HL-60/S4 (cell line): ENCODE results near the gene RELA.

Experiments
- in situ Hi-C: fragments of 300-500 bp; cut with MboI; formaldehyde crosslinking; loops from 2 replicates; pipeline ENCODE4 v1.14.3; 2022; ENCODE audit warnings: low sequenced_read_pairs

Gene RELA

DNA sequence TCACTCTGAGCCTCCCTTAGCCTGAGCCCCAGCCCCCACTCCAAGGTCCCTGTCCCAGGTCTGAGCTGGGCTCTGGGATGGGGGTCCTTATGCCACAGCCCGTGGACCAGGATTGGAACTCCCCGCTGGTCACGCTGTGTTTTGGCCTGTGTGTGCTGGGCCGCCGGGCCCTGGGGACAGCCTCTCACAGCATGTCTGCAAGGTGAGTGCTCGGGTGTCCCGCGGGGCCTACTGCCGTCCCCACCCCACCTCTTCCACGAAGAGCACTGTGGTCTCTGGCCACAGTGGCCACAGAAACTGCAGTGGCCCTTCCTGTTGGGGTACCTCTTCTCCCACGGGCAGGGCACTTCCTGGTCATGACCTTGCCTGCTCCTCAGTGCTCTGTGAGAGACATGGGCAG is 28.3 kb downstream of the RELA start:
- in situ Hi-C loops = no loop called here

- in situ Hi-C loops = no loop called here
Observed at GRCh38 chr11:65634109-65634436, 28.6 kb downstream of the RELA start.

GRCh38 chr11:65633390-65634108 is 29.2 kb downstream of the RELA start:
- in situ Hi-C loops = no loop called here

GRCh38 chr11:65630215-65630614 is 32.5 kb downstream of the RELA start:
- in situ Hi-C loops = no loop called here

GRCh38 chr11:65629579-65629978 is 33.1 kb downstream of the RELA start:
- in situ Hi-C loops = no loop called here

GRCh38 chr11:65627202-65627601 is 35.5 kb downstream of the RELA start:
- in situ Hi-C loops = no loop called here

DNA sequence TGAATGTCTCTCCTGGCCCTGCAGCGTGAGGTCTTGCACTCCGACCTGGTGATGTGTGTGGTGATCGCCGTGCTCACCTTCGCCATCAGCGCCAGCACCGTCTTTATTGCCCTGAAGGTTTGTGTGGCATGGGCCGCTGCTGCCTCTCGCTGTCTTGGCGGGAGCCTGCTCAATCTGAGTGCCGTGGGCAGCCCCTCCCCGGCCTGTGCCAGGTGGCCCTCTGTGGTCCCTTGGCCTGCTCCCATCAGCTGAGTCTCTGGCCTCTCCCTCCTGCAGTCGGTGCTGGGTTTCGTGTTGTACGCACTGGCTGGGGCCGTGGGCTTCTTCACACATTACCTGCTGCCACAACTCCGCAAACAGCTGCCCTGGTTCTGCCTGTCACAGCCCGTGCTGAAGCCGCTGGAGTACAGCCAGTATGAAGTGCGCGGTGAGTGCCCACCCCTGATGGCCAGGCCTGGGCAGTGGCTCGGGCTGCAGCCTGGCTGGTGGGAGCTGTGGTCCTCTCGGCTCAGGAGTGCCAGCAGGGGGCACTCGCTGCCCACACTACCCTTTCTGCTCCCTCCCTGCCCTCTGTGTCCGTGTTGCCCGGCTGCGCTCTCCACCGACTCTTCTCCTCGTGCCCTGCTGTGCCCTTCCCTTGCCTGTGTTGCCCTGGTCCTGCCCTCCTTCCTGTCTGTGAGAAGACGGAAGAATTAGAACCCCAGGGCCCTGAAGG is 36.9 kb downstream of the RELA start:
- in situ Hi-C loops = no loop called here

DNA sequence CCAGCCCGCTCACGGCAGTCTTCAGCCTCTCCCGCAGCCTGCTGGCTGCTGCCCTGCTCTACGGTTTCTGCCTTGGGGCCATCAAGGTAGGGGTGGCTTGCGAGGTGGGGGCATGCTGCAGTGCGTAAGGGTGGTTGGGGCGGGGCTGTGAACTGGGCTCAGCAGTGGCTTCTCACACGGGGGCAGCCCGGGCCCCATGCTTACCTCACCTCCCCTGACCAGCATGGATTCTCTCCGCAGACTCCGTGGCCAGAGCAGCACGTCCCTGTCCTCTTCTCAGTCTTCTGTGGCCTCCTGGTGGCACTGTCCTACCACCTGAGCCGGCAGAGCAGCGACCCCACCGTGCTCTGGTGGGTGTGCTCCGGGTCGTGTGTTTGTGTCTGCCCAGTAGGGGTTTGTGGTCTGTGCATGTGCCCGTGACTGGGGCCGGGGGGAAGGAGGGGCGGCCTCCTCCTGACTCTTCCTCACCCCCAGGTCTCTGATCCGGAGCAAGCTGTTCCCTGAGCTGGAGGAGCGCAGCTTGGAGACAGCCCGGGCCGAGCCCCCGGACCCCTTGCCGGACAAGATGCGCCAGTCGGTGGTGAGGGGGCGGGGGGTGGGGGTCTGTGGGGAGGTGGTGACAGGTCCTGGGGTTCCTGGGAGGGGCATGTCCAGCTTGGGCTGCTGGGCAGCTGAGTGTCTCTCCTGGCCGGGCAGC is 37.6 kb downstream of the RELA start:
- in situ Hi-C loops = no loop called here

GRCh38 chr11:65623852-65624616 is 38.7 kb downstream of the RELA start:
- in situ Hi-C loops = no loop called here

DNA sequence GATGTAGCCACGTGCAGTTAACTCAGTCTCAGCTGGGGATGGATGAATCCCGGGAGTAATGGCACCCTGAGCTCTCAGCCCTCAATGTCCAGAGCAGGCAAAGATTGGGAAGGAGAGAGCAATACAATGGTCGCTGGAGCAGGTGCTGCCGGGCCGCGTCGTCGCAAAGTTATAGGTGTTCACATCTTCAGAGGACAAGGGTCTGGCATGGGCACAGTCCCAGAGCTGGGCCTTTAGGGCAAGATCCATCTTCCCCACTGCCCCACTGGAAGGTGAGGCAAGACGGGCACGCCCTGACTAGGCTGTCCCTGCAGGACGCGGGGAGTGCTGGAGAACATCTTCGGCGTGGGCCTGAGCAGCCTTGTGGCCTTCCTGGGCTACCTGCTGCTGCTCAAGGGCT is 39.5 kb downstream of the RELA start:
- in situ Hi-C loops = no loop called here

DNA sequence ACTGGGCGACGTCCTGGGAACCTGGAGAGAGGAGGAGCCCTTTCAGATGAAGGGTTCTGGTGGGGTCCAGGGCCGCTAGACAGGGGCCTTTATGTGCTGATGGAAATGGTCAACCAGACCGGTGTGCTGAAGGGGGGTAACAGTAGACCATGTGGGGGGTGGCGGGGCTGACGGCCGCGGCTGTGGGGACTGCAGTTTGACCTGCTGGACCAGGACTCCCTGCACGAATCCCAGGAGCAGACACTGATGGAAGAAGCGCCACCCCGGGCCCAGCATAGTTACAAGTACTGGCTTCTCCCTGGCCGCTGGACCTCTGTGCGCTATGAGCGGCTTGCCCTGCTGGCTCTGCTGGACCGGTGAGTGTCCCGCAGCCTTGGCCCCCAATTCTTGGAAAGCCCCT is 40.7 kb downstream of the RELA start:
- in situ Hi-C loops = no loop called here

DNA sequence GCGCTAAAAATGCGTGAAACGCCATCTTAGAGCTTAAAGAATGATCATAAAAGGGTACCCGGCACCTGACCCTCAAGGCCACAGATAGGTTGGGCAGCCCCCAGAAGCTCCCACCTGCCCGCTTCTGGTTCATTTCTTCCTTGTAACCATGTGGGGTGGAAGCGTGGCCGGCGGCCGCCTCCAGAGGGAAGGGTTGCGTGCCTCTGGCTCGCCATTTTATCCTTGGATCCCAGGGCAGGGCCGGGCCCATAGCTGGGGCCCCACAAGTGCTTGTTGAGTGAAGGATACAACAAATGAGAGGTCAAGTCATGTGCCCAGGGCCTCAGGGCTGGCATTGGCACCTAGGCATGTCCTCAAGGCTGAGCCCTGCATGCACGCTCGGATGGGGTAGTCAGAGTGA is 41.3 kb downstream of the RELA start:
- in situ Hi-C loops = no loop called here

DNA sequence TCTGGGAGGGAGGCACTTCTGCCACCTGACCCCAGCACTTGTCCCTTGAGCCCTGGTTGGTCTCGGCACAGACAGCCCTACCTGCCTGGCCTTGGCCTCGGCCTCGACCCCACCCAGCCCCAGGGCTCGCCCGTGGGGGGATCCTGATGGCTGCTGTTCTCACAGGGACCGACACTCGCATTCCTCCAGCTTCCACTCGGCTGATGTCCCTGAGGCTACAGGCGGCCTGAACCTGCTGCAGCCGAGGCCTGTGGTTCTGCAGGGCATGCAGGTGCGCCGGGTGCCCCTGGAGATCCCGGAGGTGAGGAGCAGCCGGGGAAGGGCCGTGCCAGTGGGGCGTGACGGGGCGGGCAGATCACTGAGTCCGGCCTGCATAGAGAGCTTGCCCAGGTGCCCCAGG is 42.0 kb downstream of the RELA start:
- in situ Hi-C loops = no loop called here

- in situ Hi-C loops = no loop called here
Observed at GRCh38 chr11:65619281-65619928, 43.3 kb downstream of the RELA start.

- in situ Hi-C loops = no loop called here
Observed at GRCh38 chr11:65618763-65619162, 44.0 kb downstream of the RELA start.

- in situ Hi-C loops = no loop called here
Observed at GRCh38 chr11:65617990-65618751, 44.5 kb downstream of the RELA start.

GRCh38 chr11:65617136-65617850 is 45.4 kb downstream of the RELA start:
- in situ Hi-C loops = no loop called here

GRCh38 chr11:65616575-65617001 is 46.1 kb downstream of the RELA start:
- in situ Hi-C loops = no loop called here

GRCh38 chr11:65615950-65616574 is 46.7 kb downstream of the RELA start:
- in situ Hi-C loops = no loop called here
